Activated CD4-positive, alpha-beta T cell treated with anti-CD3 and anti-CD28 coated beads, Interleukin-2, amount 10 ng/mL, durations not matched to agents 7 days and 5 days (primary cell): ENCODE measurements around the gene SHB. TPM values are rescaled to one million over a fixed set of nuclear protein-coding genes. Genes with fewer than 3 reads are reported as not detected.

Experiments
- CTCF ChIA-PET: fragments of 350-600 bp; sonication (Branson Sonifier 250); formaldehyde crosslinking; loops from one replicate; lab custom pipeline; 2021; ENCODE audit warnings: antibody characterized with exemption; lab: Charles Lee
- POLR2A ChIA-PET: fragments of 350-600 bp; sonication (Branson Sonifier 250); formaldehyde crosslinking; loops from one replicate; lab custom pipeline; 2021; ENCODE audit warnings: antibody characterized with exemption; lab: Charles Lee
- DNase-seq: peaks from one replicate; pipeline ENCODE4 v3.0.0-alpha.2; 2020
- H3K27ac Mint-ChIP-seq: one replicate; pipeline ENCODE4 v1.8.0; 2021; ENCODE audit warnings: mild to moderate bottlenecking, moderate library complexity, mixed read lengths
- H3K27me3 Mint-ChIP-seq: one replicate; pipeline ENCODE4 v1.8.0; 2021; ENCODE audit warnings: mixed read lengths
- H3K36me3 Mint-ChIP-seq: one replicate; pipeline ENCODE4 v1.8.0; 2021; ENCODE audit warnings: low read depth, mixed read lengths
- H3K4me1 Mint-ChIP-seq: one replicate; pipeline ENCODE4 v1.8.0; 2021; ENCODE audit warnings: mixed read lengths
- H3K4me3 Mint-ChIP-seq: one replicate; pipeline ENCODE4 v1.8.0; 2021; ENCODE audit warnings: mild to moderate bottlenecking, moderate library complexity, mixed read lengths
- H3K9me3 Mint-ChIP-seq: one replicate; pipeline ENCODE4 v1.8.0; 2021; ENCODE audit warnings: mixed read lengths
- total RNA-seq, 2 experiments: library from RNA; stranded (reverse); gene quantifications; one replicate each; pipeline ENCODE4 v1.2.3, GENCODE V29; 2021

Gene SHB
- total RNA-seq, 2 experiments from 2014 or later, result not detected

DNA sequence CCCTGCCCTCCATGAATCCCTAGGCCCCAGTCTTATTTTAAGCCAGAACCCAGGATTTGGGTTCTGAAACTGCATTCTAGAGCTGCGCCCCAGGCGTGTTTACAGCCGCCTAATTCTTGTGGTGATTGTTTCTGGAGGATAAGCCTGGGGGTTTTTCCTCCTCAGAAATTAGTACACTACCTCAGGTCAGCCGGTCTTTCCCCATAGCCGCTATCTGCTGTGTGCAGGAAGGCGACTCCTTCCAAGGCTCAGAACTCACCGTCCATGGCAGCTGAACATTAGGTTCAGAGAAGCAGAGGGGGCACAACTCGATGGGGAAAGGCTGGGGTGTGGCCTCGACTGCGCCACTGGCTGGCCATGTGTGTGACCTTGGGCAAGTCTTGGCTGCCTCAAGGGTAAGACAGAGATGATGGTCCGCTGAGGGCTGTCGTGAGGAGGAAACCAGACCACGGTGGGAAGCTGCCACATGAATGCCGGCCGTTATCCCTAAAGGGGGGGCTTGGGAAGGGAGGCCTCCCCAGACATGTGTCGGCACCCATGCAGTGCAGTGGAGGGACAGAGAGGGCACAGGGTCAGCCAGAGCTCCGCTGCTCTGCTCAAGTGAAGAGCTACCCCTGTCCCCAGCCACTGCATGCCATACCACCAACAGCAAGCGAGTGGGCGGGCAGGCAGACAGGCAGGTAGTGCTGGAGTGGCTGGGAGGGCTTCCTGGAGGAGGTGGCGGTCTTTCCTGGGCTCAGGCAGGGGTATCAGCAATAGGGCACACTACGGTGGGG is 28.9 kb downstream of the SHB start:
- CTCF ChIA-PET, result interaction anchor here (0.6 kb wide), 1 partner anchor 79 kb away, joined by 3 read pairs; no protein-coding TSS in a partner anchor
- H3K4me3 Mint-ChIP-seq, result no peak overlapping the region
- H3K36me3 Mint-ChIP-seq, result no peaks in the 10 kb centered on the region
- H3K4me1 Mint-ChIP-seq, result no peaks in the 10 kb centered on the region
- no peaks in the 10 kb centered on the region for H3K27me3 Mint-ChIP-seq
- no peaks in the 10 kb centered on the region for H3K9me3 Mint-ChIP-seq
- no peak for DNase-seq
- POLR2A ChIA-PET, result no interaction called here
- no peak overlapping the region for H3K27ac Mint-ChIP-seq

DNA sequence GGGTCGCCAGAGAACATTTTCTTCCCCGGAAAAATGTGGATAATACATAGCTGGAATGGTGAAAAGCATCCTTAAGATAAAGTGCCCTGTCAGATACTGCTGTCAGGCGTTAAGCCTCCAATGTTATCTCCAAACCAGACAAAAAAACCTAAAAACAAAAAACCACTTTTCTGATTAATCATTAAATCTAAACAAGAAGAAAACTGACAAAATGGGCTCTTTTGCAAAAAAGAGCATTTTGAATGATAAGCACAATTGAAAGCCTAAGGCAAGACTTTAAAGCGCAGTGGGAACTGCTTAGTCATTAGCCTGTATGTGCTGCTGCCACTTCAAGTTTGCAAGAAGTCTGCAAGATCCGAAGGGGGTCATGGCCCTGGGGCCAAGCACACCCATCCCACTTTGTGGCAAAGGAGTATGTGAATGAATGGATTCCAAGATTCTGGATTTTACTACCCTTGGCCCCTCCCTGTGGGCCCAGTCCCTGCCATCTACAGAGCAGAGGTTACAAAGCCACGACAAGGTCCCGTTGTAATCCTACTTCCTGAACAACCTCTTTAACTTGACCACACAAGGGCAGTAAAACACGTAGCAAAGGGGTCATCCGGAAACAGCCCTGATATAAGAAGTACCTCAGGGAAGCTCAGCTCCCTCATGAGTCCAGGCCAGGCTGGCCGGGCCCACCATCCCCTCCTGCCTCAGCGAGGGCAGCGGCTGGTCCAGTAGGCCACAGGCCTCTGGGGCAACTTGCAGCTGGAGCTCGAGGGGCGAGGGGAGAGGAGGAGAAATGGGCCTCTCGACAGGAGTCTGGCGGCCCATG is 29.7 kb downstream of the SHB start:
- no peaks in the 10 kb centered on the region for H3K4me1 Mint-ChIP-seq
- no peak overlapping the region for H3K27ac Mint-ChIP-seq
- H3K4me3 Mint-ChIP-seq, result no peak overlapping the region
- H3K36me3 Mint-ChIP-seq, result no peaks in the 10 kb centered on the region
- ChIA-PET POLR2A (no interaction called here), CTCF (interaction anchor here (0.6 kb wide), 2 partner anchors 78 to 254 kb away, joined by 3 read pairs; no protein-coding TSS in a partner anchor)
- no peaks in the 10 kb centered on the region for H3K9me3 Mint-ChIP-seq
- DNase-seq, result no peak
- no peaks in the 10 kb centered on the region for H3K27me3 Mint-ChIP-seq

DNA sequence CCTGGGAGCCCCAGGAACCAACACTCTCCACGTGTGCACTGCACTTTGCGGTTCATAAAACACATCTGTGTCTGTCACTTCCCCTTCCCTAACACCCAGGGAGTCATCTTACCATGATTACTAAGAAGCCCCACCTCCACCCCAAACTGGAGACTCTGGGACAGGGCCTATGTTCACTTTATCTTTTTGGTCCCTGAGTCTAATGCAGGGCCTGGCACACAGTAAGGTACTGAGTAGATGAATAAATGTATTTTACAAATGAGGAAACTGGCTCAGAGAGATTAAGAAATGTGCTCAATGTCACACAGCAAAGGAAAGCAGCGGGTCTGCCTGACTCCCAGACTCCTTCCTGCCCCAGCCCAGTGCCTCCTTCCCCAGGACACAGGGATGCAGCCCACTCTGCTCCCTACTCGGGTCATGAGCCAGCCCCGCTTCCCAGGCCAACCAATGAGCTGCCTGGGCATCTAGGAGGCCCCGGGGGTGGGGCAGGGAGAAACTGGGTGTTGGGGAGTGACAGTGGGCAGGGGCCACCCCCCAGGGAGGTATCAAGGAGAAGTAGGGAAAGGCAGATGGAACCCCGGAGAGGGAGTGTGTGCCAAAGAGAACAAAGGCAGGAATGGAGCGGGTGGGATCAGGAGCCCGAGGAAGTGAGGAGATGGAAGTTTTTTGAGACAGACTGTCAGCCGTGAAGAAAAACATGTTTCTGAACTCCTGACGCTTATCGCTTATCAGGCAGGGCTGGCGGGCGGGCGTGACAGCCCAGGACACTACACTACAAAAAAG is 30.5 kb downstream of the SHB start:
- Mint-ChIP-seq H3K27ac (no peak overlapping the region), H3K36me3 (no peaks in the 10 kb centered on the region), H3K27me3 (no peaks in the 10 kb centered on the region), H3K4me1 (no peaks in the 10 kb centered on the region), H3K4me3 (no peak overlapping the region), H3K9me3 (no peaks in the 10 kb centered on the region)
- ChIA-PET CTCF (interaction anchor here (0.6 kb wide), 1 partner anchor 253 kb away, joined by 3 read pairs; no protein-coding TSS in a partner anchor), POLR2A (no interaction called here)
- DNase-seq, result no peak

DNA sequence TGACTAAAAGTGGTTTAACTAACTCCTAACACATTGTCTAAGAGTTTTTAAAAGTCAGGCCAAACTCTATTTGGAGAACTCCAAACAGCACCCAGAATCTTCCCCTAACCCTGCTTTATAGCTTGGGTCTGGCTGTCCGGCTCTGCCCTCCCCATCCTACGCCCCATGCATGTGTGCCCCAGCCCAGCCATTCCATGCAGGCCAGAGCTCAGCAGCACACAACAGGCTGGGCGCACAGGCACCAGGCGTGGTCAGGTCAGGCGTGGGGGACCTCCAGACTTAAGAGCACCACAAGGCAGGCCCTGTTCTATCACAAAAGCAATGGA is 31.1 kb downstream of the SHB start:
- H3K27me3 Mint-ChIP-seq, result no peaks in the 10 kb centered on the region
- ChIA-PET POLR2A (no interaction called here), CTCF (no interaction called here)
- H3K36me3 Mint-ChIP-seq, result no peaks in the 10 kb centered on the region
- no peaks in the 10 kb centered on the region for H3K4me1 Mint-ChIP-seq
- H3K4me3 Mint-ChIP-seq, result no peak overlapping the region
- H3K9me3 Mint-ChIP-seq, result no peaks in the 10 kb centered on the region
- no peak overlapping the region for H3K27ac Mint-ChIP-seq
- no peak for DNase-seq

DNA sequence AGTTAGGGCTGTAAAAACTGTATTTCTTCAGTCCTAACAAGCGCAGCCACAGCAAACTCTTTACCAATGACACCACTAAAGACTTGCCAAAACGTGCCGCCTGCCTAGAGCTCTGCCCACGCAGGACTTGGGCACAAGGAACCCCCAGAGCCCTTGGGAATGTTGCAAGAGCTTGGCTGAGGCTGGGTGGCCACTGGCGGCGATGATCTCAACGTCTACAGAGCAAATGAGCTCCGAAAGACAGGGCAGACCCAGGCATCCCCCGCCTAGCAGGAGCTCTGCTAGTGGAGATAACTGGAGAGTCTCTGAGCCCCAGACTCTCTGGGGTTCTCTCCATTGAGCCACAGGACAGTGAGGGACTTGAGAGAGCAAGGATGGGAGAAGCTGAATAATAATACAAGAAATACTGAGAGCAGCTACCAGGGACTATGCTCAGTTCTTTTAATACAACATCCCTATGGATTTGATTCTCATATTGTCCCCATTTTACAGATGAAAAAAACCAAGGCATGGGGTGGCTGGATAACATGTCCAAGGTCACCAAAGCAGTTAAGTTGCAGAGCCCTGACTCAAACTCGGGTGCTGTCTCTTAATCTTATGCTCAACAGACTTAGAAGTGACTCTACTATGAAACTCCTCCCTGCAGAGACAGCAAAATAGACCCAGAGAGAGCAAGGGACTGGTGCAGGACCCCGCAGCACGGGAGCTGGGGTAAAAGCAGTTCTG is 32.5 kb downstream of the SHB start:
- H3K9me3 Mint-ChIP-seq, result no peaks in the 10 kb centered on the region
- H3K4me1 Mint-ChIP-seq, result no peaks in the 10 kb centered on the region
- CTCF ChIA-PET, result interaction anchor here (1.0 kb wide), 1 partner anchor 27 kb away, joined by 5 read pairs; no protein-coding TSS in a partner anchor
- no peak for DNase-seq
- POLR2A ChIA-PET, result no interaction called here
- H3K27me3 Mint-ChIP-seq, result no peaks in the 10 kb centered on the region
- no peak overlapping the region for H3K27ac Mint-ChIP-seq
- H3K36me3 Mint-ChIP-seq, result no peaks in the 10 kb centered on the region
- no peak overlapping the region for H3K4me3 Mint-ChIP-seq

DNA sequence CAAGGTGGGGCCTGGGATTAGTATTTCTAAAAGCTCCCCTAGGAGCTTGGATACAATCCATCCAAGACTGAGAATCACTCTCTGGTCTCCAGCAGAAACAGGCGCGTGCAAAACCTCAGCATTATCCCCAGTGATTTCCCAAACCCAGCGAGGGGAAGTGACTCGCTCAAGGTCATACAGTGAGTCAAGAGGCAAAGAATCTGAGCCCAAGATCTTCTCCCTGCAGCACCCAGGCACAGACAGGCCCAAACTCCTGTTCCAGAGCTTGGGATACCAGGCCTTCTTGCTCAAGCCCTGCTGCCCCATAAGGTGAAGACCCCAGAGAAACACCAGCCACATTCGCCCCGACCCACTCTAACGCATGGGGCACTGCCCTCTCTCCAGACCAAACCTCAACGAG is 33.2 kb downstream of the SHB start:
- H3K9me3 Mint-ChIP-seq, result no peaks in the 10 kb centered on the region
- ChIA-PET POLR2A (no interaction called here), CTCF (interaction anchor here (1.0 kb wide), 1 partner anchor 28 kb away, joined by 5 read pairs; no protein-coding TSS in a partner anchor)
- H3K27ac Mint-ChIP-seq, result no peak overlapping the region
- H3K4me3 Mint-ChIP-seq, result no peak overlapping the region
- no peaks in the 10 kb centered on the region for H3K36me3 Mint-ChIP-seq
- DNase-seq, result no peak
- no peaks in the 10 kb centered on the region for H3K4me1 Mint-ChIP-seq
- no peaks in the 10 kb centered on the region for H3K27me3 Mint-ChIP-seq

DNA sequence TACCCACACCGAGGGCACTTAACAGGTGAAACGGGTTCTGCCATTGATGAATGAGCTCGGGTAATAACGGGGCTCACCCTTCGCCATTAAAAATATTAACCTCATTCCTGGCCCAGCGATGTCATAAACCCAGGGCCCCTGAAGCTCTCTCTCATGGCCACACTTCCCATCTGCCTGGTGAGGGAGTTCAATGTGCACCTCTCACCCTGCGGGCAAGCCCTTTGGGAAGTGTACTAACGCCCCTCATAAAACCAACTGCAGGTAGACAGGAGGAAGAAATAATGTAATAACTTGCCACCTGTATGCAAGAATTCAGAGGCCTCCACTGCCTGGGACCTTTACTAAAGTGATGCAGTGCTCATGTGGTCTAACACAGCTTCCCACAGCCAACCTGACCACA is 35.1 kb downstream of the SHB start:
- POLR2A ChIA-PET, result no interaction called here
- Mint-ChIP-seq H3K27ac (no peak overlapping the region), H3K36me3 (no peaks in the 10 kb centered on the region), H3K9me3 (no peaks in the 10 kb centered on the region), H3K4me3 (no peak overlapping the region), H3K27me3 (no peaks in the 10 kb centered on the region), H3K4me1 (peaks cover 3% of the 10 kb centered on the region)
- CTCF ChIA-PET, result no interaction called here
- no peak for DNase-seq

DNA sequence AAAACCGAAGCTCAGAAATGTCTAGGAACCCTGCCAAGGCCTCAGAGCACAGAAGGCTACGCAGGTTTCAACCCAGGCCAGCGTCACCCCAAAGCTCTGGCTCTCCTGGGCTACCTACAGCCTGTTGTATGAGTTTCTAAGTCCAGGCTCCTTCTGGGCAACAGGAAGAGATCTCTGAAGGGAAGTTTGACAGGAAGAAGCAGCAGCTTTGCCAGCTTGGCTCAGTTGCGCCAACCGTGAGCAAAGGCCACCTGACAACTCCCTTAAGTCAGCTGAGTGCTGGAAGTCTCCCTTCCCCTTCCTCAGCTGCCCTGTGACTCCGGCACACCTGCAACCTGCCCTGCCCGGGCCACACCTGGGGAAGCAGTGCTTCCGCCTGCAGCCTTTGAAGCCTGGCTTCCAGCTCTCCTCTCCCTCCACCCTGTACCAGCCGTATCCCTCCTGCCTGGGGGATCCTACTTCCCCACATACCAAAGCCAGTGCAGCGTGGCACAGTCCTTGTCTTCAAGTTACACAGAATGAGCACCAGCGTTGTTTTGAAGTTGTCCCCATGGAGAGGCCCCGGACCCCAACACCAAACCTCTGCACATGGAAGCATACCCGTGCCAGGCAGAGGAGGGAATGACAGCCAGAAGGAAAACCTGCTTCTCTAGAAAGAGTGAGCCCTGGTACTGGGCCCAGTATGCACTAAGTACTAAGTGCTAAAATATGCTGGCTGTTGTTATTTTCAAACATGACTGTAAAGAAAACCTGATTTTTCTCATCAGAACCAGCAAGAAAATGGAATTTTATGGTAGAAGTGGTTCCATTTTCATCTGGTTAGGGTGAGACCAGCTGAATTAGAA is 36.5 kb downstream of the SHB start:
- Mint-ChIP-seq H3K27me3 (no peaks in the 10 kb centered on the region), H3K36me3 (no peaks in the 10 kb centered on the region), H3K27ac (no peak overlapping the region), H3K4me1 (peaks cover 3% of the 10 kb centered on the region), H3K4me3 (no peak overlapping the region), H3K9me3 (no peaks in the 10 kb centered on the region)
- no peak for DNase-seq
- POLR2A ChIA-PET, result no interaction called here
- CTCF ChIA-PET, result no interaction called here

DNA sequence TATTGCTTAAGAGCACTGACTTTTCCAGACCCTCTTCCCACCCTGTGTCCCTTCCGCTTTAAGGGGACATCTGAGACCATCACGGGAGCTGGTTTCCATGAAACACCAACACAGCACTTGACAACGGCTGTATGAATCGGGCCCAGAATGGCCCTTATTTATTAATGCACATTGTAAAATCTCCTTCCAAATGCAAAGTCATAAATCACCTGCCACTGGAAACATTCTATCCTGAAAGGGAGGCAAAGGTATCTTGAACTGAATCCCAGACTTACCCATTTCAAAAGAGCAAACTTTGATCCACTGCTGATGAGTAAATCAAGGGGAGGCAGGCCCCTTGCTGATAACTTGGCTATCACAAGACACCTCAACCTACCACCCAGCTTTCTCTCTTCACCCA is 37.4 kb downstream of the SHB start:
- Mint-ChIP-seq H3K27ac (no peak overlapping the region), H3K9me3 (no peaks in the 10 kb centered on the region), H3K27me3 (no peaks in the 10 kb centered on the region), H3K4me3 (no peak overlapping the region), H3K4me1 (peaks cover 3% of the 10 kb centered on the region), H3K36me3 (no peaks in the 10 kb centered on the region)
- ChIA-PET POLR2A (no interaction called here), CTCF (interaction anchor here (1.0 kb wide), 1 partner anchor 23 kb away, joined by 3 read pairs; no protein-coding TSS in a partner anchor)
- no peak for DNase-seq

DNA sequence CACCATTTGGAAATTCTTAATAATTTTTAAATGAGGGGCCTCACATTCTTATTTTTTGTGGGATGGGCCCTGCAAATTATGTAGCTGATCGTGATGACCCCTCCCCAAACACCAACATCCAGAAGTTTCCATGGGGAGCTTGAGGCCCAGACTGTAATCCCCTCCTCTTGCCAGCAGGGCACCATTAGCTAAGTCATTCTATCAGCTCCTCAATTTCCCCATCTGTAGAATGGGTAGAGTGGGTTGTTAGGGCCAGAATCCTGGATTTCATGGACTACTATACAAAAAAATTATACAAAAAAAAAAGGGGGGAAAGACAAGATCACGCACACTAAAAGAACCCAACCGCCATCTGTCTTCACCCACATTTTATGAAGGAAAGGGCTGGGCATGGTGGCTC is 38.4 kb downstream of the SHB start:
- Mint-ChIP-seq H3K9me3 (no peaks in the 10 kb centered on the region), H3K27me3 (no peaks in the 10 kb centered on the region), H3K4me1 (peaks cover 3% of the 10 kb centered on the region), H3K4me3 (no peak overlapping the region), H3K36me3 (no peaks in the 10 kb centered on the region), H3K27ac (no peak overlapping the region)
- ChIA-PET CTCF (interaction anchor here (0.5 to 1.2 kb wide), 5 partner anchors 15 to 117 kb away, joined by 3 to 4 read pairs (median 3); no protein-coding TSS in a partner anchor), POLR2A (no interaction called here)
- DNase-seq, result no peak

DNA sequence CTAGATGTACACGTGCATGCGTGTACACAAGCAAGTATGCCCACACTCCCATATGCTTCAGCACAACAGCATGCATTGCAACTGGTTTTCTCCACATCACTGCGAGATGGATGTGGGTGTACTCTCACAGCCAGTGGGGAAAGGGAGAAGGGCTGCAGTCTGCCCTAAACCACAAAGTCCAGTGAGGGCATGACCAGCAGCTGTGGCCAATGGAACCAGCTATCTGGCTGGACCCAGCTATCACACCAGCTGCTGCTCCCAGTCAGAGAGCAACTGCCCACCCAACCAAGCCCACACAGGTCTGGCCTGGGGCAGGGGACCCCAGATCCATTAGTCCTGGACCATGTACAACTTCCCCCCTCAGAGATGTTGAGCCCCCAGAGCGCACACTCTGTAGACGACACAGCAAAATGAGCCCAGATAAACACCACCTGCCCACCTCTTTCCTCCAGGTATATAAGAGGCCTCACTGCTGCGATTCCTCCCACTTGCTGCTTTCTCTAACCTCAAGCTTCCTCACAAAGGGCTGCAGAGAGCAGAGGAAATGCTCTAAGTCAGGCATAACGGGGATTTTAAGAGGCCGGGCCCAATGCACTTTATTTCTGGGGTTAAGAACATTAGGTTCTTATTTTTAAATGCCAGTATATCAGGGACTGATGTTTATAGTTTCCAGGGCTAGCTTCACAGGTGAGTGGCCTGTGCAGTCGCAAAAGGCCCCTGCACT is 39.0 kb downstream of the SHB start:
- CTCF ChIA-PET, result interaction anchor here (0.5 to 1.2 kb wide), 5 partner anchors 15 to 116 kb away, joined by 3 to 4 read pairs (median 4); no protein-coding TSS in a partner anchor
- H3K4me1 Mint-ChIP-seq, result peaks cover 3% of the 10 kb centered on the region

More for the DNA sequence above, 39.0 kb downstream of the SHB start:
- H3K4me3 Mint-ChIP-seq, result no peak overlapping the region
- H3K9me3 Mint-ChIP-seq, result no peaks in the 10 kb centered on the region
- H3K27ac Mint-ChIP-seq, result no peak overlapping the region
- no peaks in the 10 kb centered on the region for H3K27me3 Mint-ChIP-seq
- no peak for DNase-seq
- POLR2A ChIA-PET, result no interaction called here
- H3K36me3 Mint-ChIP-seq, result no peaks in the 10 kb centered on the region
